GM08714 (cell line): ENCODE data around the gene ARNT2.

Source experiments
- H3K4me3 ChIP-seq: fragments of 200-500 bp; sonication (Bioruptor generic); 2 replicates; pipeline ENCODE4 v1.5.1; 2014; ENCODE audit warnings: mild to moderate bottlenecking, low read length, inconsistent platforms
- ZNF274 ChIP-seq: IDR thresholded peaks from 2 replicates; pipeline ENCODE4 v1.6.1; 2012; ENCODE audit warnings: mild to moderate bottlenecking, low read depth, low read length

ARNT2 gene

DNA sequence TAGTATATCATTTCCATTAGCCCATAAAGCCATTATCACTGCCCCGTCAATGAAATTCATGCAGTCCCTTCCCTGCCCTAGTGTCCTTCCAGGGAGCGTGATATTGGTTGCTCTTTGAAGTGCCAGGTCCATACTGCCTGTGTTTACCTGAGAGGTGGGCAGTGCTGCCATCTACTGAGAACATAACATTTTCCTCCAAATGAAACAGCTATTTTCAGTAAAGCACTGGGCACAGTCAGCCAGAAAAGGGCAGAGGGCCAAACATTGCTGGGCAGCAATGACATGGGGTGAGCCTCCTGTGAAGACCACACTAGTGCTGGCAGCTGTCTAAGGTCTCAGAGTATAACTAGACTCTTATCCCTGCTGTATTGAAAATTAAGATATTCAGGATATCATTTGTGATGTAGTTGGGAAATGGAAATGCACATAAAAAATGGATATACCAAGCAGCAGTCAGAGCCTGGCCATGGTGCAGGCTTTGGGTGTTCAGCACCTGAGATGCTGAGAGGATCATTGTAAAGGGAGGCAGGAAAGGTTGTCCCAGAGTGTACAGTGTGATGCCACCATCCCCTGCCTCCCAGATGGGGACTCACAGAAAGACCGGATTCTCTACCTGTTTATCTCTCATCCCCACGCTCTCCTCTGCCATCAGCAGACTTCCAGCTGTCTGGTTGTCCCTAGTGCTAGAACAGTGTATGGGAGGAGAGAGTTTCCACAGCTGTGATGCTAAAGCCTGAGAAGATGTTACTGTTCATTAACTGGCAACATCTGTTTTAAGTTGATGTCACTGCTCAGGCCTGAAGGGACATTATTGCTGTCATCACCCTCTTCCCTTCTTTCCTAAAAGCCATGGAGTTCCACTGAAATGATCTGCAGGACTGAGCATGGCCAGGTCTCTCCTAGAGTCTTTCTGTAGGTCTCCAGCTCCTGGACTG, 108.8 kb downstream of the ARNT2 start:
- no peak for TF ChIP-seq ZNF274
- no peak overlapping the region for H3K4me3 ChIP-seq

DNA sequence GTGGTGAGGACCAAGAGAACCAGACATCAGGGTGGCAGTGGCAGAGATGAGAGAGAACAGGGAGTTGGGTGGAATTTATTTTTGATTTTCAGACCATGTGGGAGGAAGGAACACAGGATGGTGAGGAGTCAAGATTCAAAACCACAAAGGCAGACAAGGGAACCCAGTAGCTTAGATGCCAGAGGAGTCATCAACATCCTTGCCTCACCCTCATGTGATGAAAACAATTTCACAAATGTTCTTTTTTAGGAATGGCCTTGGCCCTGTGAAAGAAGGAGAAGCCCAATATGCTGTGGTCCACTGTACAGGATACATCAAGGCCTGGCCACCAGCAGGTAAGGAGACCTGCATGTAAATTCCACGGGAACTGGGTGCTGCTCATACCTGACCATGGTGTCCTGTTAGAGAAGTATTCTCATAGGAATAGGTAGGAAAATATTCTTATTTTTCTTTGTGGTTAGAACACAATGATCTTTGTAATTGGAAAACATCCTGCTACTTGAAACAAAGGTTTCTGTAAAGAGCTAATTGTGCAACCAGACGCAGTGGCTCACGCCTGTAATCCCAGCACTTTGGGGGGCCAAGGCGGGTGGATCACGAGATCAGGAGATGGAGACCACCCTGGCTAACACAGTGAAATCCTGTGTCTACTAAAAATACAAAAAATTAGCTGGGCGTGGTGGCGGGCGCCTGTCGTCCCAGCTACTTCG, 110.0 kb downstream of the ARNT2 start:
- no peak overlapping the region for H3K4me3 ChIP-seq
- TF ChIP-seq ZNF274, result no peak

DNA sequence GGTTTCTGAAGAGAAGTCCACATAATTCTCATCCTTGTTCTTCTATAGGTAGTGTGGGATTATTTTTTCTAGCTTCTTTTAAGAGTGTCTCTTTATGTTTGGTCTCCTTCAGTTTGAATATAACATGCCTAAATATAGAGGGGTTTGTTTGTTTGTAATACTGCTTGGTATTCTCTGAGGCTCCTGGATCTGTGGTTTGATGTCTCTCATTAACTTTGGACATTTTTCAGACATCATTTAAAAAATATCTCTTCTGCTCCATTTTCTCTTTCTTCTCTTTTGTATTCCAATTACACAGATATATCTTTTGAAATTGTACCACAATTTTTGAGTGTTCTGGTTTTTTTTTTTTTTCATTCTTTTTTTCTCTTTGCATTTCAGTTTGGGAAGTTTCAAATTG, 113.1 kb downstream of the ARNT2 start:
- H3K4me3 ChIP-seq, result no peak overlapping the region
- TF ChIP-seq ZNF274, result no peak

DNA sequence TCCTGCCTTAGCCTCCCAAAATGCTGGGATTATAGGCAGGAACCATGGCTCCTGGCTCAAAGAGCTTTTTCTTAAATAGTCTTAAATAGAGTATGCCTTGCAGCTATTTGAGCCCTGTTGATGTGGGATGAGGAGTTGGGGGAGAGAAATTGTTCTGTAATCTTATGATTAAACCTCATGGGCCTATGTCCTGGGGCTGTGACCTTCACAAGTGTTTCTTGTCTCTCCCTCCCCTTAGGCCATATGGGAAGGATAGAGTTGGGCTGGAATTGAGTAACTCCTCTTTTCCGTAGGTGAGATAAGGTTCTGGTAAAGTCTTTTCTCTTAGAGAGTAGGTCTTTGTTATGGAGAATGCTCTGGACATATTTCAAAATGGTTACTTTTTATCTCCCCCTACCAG, 114.3 kb downstream of the ARNT2 start:
- TF ChIP-seq ZNF274, result no peak
- no peak overlapping the region for H3K4me3 ChIP-seq

DNA sequence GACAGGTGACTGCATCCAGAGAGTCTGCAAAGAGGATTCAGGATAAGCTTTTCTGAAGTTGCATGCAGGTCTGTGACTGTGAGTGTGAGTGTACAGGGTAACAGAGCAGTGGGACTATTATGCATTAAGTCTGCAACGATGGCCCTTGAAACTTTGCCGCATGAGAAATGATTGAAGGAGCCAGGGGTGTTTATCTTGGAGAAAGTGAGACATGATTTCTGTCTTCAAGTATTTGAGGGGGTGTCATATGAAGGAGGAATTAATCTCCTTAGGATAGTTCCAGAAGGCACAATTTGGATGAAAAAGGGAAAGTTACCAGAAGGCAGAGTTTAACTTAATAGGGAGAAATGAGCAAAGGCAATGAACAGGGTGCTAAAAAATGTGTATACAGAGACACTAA, 119.6 kb downstream of the ARNT2 start:
- no peak overlapping the region for H3K4me3 ChIP-seq
- TF ChIP-seq ZNF274, result no peak

DNA sequence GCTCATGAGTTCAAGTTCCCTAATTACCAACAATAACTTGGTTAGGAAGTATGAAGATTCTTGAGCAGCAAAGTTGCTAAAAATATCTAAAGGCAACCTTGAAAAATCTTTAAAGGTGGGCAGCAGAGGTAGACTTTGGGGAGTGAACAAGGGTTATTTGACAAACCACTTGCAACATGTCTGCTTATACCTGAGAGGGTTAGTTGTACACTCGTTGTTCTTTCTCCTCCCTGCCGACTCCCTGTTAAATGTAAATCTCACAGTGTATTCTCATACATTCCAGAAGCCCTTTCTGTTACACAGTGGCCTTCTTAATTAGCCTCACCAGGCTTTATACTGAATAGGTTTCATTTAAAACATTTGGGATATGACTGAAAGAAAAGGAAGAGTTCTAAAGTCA, 121.7 kb downstream of the ARNT2 start:
- TF ChIP-seq ZNF274, result no peak

DNA sequence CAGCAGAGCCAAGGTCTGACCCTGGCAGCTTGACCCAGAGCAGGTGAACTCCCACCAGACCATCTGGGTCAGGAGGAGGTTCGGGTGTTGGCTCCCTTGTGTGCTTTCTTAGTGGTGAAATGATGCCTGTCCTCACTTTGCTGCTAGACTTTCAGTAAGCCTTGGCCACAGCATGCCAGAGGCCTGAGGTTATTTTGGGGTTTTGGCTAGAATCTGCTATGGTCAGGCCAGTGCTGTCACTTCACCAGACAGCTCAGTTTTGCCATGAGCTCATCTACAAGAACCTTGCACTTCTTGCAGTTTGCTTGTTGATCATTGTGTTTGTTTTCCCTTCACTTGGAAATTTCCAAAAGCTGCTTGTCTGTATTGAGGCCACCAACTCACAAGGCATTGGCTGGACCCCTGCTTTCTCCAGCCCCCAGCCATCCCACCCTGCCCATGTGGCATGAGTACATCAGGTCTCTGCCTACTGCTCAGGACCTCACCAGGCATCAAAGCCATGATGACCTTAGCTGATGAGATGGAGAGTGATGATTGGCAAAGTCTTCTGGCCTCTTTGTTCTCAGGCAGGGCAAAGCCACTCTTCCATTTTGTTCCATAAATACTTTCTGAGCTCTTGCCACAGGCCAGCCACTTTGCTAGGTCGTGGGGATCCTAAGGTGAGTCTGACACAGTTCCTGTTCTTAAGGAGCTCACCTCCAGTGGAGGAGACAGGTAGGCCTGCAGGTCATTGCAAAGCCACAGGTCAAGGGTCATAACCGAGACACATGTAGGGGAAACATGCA, 122.6 kb downstream of the ARNT2 start:
- no peak for TF ChIP-seq ZNF274
- no peak overlapping the region for H3K4me3 ChIP-seq

More for the DNA sequence above, 121.7 kb downstream of the ARNT2 start:
- no peak overlapping the region for H3K4me3 ChIP-seq

DNA sequence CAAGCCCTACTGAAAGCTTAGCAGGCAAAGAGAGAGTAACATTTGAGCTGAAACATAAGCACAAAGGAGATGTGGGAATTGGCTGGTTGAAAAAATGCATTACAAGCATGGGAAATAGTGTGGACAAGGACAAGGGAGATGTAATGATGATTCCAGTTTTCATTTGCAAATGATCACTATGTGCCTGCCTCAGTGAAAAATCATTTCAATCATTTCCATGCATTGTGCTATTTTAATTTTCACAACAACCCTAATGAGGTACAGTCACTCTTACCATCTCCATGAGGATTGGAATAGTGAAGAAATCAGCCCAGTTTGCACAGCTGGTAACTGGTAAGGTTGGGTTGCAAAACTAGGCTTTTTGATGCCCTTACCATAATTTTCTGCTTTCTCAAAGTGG, 123.2 kb downstream of the ARNT2 start:
- TF ChIP-seq ZNF274, result no peak
- no peak overlapping the region for H3K4me3 ChIP-seq

DNA sequence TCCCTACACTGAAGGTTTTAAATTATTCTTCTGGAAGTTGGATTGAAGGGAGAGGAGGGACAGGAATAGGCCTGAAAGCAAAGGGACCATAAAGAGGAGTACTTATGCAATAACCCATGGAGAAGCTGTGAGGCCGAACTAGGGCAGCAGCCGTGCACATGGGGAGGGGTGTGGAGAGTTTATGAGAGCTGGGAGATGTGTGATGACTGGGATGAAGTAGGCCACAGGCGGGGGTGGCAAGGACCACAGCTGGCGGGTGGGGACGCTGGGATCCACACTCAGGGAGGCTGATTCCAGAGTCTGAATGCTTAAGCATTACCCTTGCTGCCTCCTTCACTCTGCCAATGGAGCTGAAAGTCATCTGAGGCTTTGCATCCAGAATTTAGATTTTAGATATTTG, 123.8 kb downstream of the ARNT2 start:
- H3K4me3 ChIP-seq, result no peak overlapping the region
- no peak for TF ChIP-seq ZNF274

DNA sequence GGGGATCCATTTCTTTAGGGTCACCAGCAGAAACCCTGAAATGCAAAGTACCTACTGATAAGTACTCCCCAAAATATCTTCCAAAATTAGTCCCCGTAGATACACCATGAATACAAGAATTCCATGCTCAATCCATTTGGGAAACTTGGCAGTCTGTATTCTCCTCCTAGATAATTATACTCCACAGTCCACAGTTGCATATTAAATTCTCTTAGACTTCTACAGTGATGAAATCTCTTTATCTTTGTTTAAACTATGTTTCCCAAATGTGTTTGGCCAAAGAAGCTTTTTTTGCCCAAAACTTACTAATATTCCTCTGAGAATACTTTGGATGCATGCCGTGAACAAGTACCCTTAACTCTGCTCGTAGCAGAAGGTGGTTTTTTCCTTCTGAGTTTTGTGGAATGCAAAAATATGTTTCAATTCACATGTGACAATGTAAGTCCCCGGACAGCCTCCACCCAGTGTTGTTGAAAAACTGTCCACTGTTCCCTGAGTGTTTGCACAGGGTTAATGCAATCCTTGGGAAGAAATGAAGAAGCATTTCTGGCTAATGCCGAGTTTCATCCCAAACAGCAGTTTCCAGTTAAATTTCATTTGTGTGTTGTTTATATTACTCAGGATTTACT, 126.7 kb downstream of the ARNT2 start:
- TF ChIP-seq ZNF274, result no peak
- no peak overlapping the region for H3K4me3 ChIP-seq

DNA sequence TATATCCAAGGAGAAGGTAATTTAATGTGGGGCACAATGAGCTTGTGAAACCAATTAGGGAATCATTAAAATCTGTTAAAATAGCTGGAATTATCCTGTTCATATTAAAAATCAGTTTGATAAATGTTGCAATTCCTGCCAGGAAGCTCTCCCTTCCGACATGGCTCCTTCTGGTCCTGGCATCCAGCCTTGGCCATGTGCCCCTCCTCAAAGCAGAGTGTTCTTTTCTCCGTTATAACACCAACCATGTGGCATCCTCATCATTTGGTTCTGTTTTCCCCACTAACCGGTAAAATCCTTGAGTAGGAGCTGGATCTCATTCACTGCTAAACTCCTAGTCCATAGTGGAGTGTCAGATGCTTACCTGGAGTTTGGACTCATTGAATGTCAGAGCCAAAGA, 127.2 kb downstream of the ARNT2 start:
- no peak for TF ChIP-seq ZNF274
- H3K4me3 ChIP-seq, result no peak overlapping the region

DNA sequence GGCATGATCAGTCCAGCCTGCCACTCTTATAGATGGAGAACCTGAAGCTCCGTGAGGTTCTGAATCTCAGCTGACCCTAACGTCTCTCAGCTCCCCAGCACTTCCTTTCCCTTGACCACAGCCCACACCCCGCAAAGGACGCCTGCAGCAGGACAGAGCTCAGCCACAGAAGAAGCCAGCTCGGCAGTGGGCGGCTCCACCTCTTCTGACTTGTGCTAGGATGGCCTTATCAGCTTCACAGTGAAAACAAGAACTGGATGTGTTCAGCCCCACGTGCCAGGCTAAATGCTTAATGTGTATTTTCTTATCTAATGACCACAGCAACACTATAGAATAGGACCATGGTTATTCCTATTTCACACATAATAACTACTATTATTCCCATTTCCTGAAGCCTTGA, 127.6 kb downstream of the ARNT2 start:
- no peak for TF ChIP-seq ZNF274
- H3K4me3 ChIP-seq, result no peak overlapping the region

DNA sequence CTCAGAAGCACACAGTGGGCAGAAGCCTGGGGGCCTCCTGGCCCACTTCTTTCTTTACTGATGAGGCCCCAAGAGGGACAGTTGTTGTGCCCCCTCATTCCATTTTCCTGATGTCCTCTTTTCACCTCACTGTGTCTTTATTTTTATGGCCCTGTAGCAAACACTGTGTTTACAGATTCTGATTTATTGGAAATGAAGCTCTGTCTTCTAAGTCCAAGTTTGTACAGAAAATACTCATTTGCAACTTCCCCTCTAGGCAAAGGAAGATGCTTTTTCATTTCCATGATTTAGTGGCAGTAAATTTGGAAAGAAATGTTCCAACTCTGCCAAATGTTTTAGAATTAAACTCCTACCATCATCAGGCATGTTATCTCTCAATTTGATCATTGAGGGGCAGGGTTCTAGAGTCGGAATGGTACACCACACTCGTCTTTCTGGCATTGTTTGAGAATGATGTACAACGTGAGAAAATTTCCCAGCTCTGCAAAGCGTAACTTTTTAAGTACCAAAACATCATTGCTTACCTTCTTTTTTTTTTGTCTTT, 129.7 kb downstream of the ARNT2 start:
- no peak for TF ChIP-seq ZNF274
- no peak overlapping the region for H3K4me3 ChIP-seq

DNA sequence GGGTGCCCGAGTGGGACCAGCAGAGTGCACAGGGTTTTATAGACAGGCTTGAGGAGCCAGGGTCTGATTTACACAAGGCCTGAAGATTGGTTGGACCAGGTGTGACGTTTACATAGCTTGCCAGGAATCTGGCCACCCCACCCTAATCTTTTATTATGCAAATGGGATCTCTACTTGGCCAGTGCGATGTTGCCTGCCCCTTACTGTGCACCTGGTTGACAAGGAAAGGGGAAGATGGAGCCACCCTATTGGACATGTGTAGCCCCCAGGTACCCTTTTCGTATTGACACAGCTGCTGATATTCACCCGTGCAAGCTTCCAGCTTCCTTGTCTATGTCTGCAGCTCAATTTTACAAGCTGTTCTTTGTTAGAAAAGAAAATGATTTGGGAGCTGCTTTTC, 132.0 kb downstream of the ARNT2 start:
- H3K4me3 ChIP-seq, result no peak overlapping the region
- TF ChIP-seq ZNF274, result no peak
